Measurements from ENCODE around the gene PIM3. TPM values are rescaled to one million over a fixed set of nuclear protein-coding genes. Genes with fewer than 3 reads are reported as not detected.
"Not testable (repeated sequence)": the region's sequence is repeated elsewhere in the genome, so short reads cannot be mapped to it uniquely, and the experiment has no call there.

Gene PIM3
- polyA plus RNA-seq, 1 experiment, result 8.3 TPM

DNA sequence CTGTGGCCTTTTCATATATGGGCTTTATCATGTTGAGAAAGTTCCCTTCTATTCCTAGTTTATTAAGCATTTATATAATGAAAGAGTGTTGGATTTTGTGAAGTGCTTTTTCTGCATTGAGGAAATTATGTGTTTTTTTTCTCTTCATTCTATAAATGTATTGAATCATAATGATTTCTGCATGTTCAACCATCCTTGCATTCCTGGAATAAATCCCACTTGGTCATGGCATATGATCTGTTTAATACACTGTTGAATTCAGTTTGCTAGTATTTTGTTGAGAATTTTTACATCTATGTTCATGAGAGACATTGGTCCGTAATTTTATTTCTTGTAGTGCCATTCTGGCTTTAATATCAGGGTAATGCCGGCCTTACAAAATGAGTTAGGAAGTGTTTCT, 25.8 kb downstream of the PIM3 start:
- Histone ChIP-seq H3K4me3 (ENCODE audit: low read depth, low read length) (no peak overlapping the region), H3K27me3 (ENCODE audit: control insufficient read depth, insufficient read depth, low read length) (peaks cover 10% of the 10 kb centered on the region), H3K36me3 (ENCODE audit: control insufficient read depth, insufficient read depth, low read length) (no peaks in the 10 kb centered on the region)
- TF ChIP-seq, protein P1, sequence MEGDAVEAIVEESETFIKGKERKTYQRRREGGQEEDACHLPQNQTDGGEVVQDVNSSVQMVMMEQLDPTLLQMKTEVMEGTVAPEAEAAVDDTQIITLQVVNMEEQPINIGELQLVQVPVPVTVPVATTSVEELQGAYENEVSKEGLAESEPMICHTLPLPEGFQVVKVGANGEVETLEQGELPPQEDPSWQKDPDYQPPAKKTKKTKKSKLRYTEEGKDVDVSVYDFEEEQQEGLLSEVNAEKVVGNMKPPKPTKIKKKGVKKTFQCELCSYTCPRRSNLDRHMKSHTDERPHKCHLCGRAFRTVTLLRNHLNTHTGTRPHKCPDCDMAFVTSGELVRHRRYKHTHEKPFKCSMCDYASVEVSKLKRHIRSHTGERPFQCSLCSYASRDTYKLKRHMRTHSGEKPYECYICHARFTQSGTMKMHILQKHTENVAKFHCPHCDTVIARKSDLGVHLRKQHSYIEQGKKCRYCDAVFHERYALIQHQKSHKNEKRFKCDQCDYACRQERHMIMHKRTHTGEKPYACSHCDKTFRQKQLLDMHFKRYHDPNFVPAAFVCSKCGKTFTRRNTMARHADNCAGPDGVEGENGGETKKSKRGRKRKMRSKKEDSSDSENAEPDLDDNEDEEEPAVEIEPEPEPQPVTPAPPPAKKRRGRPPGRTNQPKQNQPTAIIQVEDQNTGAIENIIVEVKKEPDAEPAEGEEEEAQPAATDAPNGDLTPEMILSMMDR (IDR thresholded peaks at IDR 0.05; ENCODE audit: insufficient read depth, low read depth, low read length), result no peak
- no peak for DNase-seq (ENCODE audit: low read depth)
- ChIA-PET POLR2A (no interaction called here), CTCF (no interaction called here)

DNA sequence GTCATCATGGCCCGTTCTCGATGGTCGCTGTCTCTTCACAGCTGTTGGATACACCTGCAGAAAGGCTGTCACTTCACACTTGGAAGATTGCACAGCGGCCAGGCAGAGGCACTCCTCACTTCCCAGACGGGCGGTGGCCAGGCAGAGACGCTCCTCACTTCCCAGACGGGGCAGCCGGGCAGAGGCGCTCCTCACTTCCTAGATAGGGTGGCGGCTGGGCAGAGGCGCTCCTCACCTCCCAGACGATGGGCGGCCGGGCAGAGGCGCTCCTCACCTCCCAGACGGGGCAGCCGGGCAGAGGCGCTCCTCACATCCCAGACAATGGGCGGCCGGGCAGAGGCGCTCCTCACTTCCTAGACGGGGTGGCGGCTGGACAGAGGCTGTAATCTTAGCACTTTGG, 29.3 kb downstream of the PIM3 start:
- POLR2A ChIA-PET; DNase-seq (ENCODE audit: low read depth); H3K4me3 ChIP-seq (ENCODE audit: low read depth, low read length); H3K27me3 ChIP-seq (ENCODE audit: control insufficient read depth, insufficient read depth, low read length); H3K36me3 ChIP-seq (ENCODE audit: control insufficient read depth, insufficient read depth, low read length): not testable (repeated sequence)
- CTCF ChIA-PET, result interaction anchor here (0.6 kb wide), 1 partner anchor 57 kb away, joined by 3 read pairs; no protein-coding TSS in a partner anchor

DNA sequence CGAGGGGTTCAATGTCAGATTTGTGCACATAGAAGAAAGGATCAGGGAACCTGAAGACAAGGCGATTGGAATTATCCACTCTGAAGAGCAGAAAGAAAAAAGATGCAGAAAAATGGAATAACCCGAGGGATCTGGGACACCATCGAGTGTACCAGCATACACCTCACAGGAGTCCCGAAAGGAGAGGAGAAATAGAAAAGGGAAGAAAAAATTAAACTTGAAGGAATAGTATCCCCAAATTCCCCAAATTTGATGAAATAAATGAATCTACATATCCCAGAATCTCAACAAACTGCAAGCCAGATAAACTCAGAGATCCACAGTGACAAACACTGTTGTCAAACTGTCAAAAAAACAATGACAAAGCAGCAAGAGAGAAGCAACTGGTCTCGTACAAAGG, 30.6 kb downstream of the PIM3 start:
- H3K27me3 ChIP-seq (ENCODE audit: control insufficient read depth, insufficient read depth, low read length), result no peaks in the 10 kb centered on the region
- TF ChIP-seq, protein P1 (IDR thresholded peaks at IDR 0.05; ENCODE audit: insufficient read depth, low read depth, low read length), result no peak
- POLR2A ChIA-PET, result no interaction called here
- no peak for DNase-seq (ENCODE audit: low read depth)
- no peaks in the 10 kb centered on the region for H3K36me3 ChIP-seq (ENCODE audit: control insufficient read depth, insufficient read depth, low read length)
- no peak overlapping the region for H3K4me3 ChIP-seq (ENCODE audit: low read depth, low read length)
- CTCF ChIA-PET, result interaction anchor here (1.0 to 2.7 kb wide), 3 partner anchors 17 to 54 kb away, joined by 3 to 15 read pairs (median 3); no protein-coding TSS in a partner anchor

DNA sequence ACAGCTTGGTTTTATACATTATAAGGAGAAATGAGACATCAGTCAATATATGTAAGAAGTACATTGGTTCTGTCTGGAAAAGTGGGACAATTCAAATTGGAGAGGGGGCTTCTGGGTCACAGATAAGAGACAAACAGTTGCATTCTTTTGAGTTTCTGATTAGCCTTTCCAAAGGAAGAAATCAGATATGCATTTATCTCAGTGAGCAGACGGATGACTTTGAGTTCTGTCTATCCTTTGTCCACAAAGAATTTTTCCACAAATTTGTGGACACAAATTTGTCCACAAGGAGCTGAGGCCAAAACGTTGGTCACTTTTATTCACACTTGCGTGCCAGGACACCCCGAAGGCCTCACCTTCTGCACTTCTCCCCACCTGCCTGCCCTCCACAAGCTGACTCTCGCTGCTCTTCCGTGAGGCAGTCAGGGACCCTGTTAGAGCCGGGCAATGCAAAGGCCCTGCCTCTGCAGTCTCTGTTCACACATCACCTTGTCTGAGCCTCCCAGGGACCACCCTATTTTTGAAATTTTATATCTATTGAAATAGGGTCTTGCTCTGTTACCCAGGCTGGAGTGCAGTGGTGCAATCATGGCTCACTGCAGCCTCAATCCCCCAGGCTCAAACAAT, 31.4 kb downstream of the PIM3 start:
- no peak for DNase-seq (ENCODE audit: low read depth)
- TF ChIP-seq, protein P1 (IDR thresholded peaks at IDR 0.05; ENCODE audit: insufficient read depth, low read depth, low read length), result no peak
- no peaks in the 10 kb centered on the region for H3K27me3 ChIP-seq (ENCODE audit: control insufficient read depth, insufficient read depth, low read length)
- H3K36me3 ChIP-seq (ENCODE audit: control insufficient read depth, insufficient read depth, low read length), result no peaks in the 10 kb centered on the region
- H3K4me3 ChIP-seq (ENCODE audit: low read depth, low read length), result no peak overlapping the region
- CTCF ChIA-PET, result interaction anchor here (1.1 to 5.2 kb wide), 8 partner anchors 9 to 252 kb away, joined by 3 to 39 read pairs (median 6); partner anchors contain the start of genes IL17REL and TUBGCP6
- POLR2A ChIA-PET, result no interaction called here

DNA sequence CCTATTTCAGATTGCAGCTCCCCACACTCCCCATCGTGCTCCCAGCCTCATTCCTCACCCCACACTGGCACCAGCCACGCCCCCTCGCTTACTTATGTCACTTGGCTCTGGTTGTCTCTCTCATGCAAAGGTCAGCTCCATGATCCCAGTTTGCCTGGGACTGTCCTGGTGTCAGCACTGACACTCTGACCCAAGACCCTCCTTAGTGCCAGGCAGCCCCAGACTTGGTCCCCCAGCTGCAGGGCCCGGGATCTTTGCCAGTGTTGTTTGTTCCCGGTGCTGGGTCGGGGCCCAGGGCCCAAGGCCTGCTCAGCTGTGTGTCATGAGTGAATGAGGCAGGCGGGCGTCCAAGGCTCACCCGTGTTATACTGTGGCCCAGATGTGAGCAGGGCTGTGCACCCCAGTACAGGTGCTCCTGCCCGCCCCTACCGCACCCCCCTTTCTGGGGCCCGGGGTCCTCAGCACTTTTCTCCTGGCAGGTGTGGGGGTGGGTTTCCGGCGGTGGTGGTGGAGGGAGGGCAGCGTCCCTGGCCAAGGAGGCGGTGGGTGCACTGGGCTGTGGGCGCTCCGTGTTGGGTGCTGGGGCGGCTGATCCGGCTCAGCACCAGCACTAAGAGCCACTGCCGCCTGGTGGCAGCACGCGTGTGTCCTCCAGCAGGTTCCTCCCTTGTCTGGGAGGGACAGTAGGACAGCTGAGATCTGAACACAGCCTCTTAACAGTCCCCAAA, 32.5 kb downstream of the PIM3 start:
- no peak for DNase-seq (ENCODE audit: low read depth)
- H3K27me3 ChIP-seq (ENCODE audit: control insufficient read depth, insufficient read depth, low read length), result no peaks in the 10 kb centered on the region
- TF ChIP-seq, protein P1 (IDR thresholded peaks at IDR 0.05; ENCODE audit: insufficient read depth, low read depth, low read length), result peak; percentile 85
- ChIA-PET POLR2A (no interaction called here), CTCF (interaction anchor here (0.6 to 5.2 kb wide), 18 partner anchors 9 to 251 kb away, joined by 3 to 39 read pairs (median 4); partner anchors contain the start of genes IL17REL and TUBGCP6)
- H3K36me3 ChIP-seq (ENCODE audit: control insufficient read depth, insufficient read depth, low read length), result no peaks in the 10 kb centered on the region
- no peak overlapping the region for H3K4me3 ChIP-seq (ENCODE audit: low read depth, low read length)
